IMR-90 (cell line): ENCODE data around the gene NRIP3. TPM values are rescaled to one million over a fixed set of nuclear protein-coding genes. Genes with fewer than 3 reads are reported as not detected.

Source experiments
- ATAC-seq: fragments of 200-7000 bp; cut with Tn5 transposase; 2 replicates; pipeline ENCODE4 v1.9.1; 2020; ENCODE audit warnings: low read depth, mild to moderate bottlenecking, moderate library complexity
- BruUV-seq: library from RNA; stranded (reverse); fragments of 400-500 nt; replicated peaks from 2 replicates; lab custom pipeline; 2021; lab: Mats Ljungman, UMichigan
- CTCF ChIA-PET: fragments of 300-600 bp; formaldehyde crosslinking; extraction: SDS; loops from one replicate; lab custom pipeline; 2021; ENCODE audit warnings: antibody characterized with exemption; lab: Yijun Ruan, JAX
- POLR2A ChIA-PET: fragments of 300-600 bp; sonication (Branson Sonifier 250); formaldehyde crosslinking; loops from one replicate; lab custom pipeline; 2022; ENCODE audit warnings: antibody characterized with exemption; ENCODE audit not compliant: unreplicated experiment; lab: Charles Lee
- DNase-seq: peaks from one replicate; pipeline ENCODE4 v3.0.0; 2013
- H2AFZ ChIP-seq: replicated peaks from 2 replicates; pipeline ENCODE3; 2013; ENCODE audit warnings: low read length, mild to moderate bottlenecking; ENCODE audit not compliant: poor library complexity
- H2AK5ac ChIP-seq: 2 replicates; pipeline ENCODE4 v1.6.1; 2013; ENCODE audit warnings: low read depth, low read length, inconsistent platforms
- H2AK9ac ChIP-seq: replicated peaks from 2 replicates; pipeline ENCODE3; 2013; ENCODE audit warnings: mild to moderate bottlenecking, low read depth, low read length, moderate library complexity; ENCODE audit not compliant: poor library complexity
- H2BK120ac ChIP-seq: 2 replicates; pipeline ENCODE4 v1.6.1; 2013; ENCODE audit warnings: low read depth, low read length, inconsistent platforms
- H2BK15ac ChIP-seq: 3 replicates; pipeline ENCODE4 v1.6.1; 2013; ENCODE audit warnings: low read depth, low read length, inconsistent platforms
- H2BK20ac ChIP-seq: 2 replicates; pipeline ENCODE4 v1.6.1; 2013; ENCODE audit warnings: low read depth, mild to moderate bottlenecking, inconsistent platforms, low read length, moderate library complexity
- H2BK5ac ChIP-seq: 2 replicates; pipeline ENCODE4 v1.6.1; 2013; ENCODE audit warnings: mild to moderate bottlenecking, low read depth, low read length, inconsistent platforms; ENCODE audit not compliant: poor library complexity, severe bottlenecking
- H3K14ac ChIP-seq: replicated peaks from 2 replicates; pipeline ENCODE4 v1.6.1; 2013; ENCODE audit warnings: low read depth, low read length, inconsistent platforms
- H3K18ac ChIP-seq: 2 replicates; pipeline ENCODE4 v1.6.1; 2013; ENCODE audit warnings: low read depth, low read length, control low read depth
- H3K23ac ChIP-seq: 2 replicates; pipeline ENCODE4 v1.6.1; 2013; ENCODE audit warnings: low read depth, low read length, inconsistent platforms
- H3K27ac ChIP-seq: 2 replicates; pipeline ENCODE4 v1.5.1; 2013; ENCODE audit warnings: mild to moderate bottlenecking, control low read depth, low read length; ENCODE audit not compliant: insufficient read depth
- H3K27me3 ChIP-seq: 2 replicates; pipeline ENCODE4 v1.6.1; 2013; ENCODE audit warnings: low read length; ENCODE audit not compliant: control insufficient read depth, insufficient read depth
- H3K36me3 ChIP-seq: 2 replicates; pipeline ENCODE4 v1.6.1; 2013; ENCODE audit warnings: low read length, mixed read lengths; ENCODE audit not compliant: control insufficient read depth, insufficient read depth
- H3K4ac ChIP-seq: 2 replicates; pipeline ENCODE4 v1.6.1; 2013; ENCODE audit warnings: low read depth, low read length, inconsistent platforms
- H3K4me1 ChIP-seq: 2 replicates; pipeline ENCODE4 v1.6.1; 2013; ENCODE audit warnings: low read length, mixed read lengths; ENCODE audit not compliant: control insufficient read depth, insufficient read depth
- H3K4me2 ChIP-seq: 2 replicates; pipeline ENCODE4 v1.6.1; 2013; ENCODE audit warnings: low read depth, mild to moderate bottlenecking, control low read depth, low read length, moderate library complexity
- H3K4me3 ChIP-seq: 2 replicates; pipeline ENCODE4 v1.5.1; 2013; ENCODE audit warnings: low read depth, mild to moderate bottlenecking, control low read depth, low read length, moderate library complexity; ENCODE audit not compliant: insufficient read depth
- H3K56ac ChIP-seq: 2 replicates; pipeline ENCODE4 v1.6.1; 2013; ENCODE audit warnings: low read length, inconsistent platforms; ENCODE audit not compliant: insufficient read depth; ENCODE audit errors: extremely low read depth
- H3K79me1 ChIP-seq, 2 experiments: 2 replicates each; pipeline ENCODE4 v1.6.1; 2013; ENCODE audit warnings: low read length in 2 of 2, inconsistent platforms in 1 of 2, low read depth in 1 of 2
- H3K9ac ChIP-seq: 2 replicates; pipeline ENCODE4 v1.6.1; 2013; ENCODE audit warnings: low read depth, low read length, control low read depth
- H3K9me1 ChIP-seq: 2 replicates; pipeline ENCODE4 v1.6.1; 2013; ENCODE audit warnings: low read length, inconsistent platforms; ENCODE audit not compliant: insufficient read depth
- H3K9me3 ChIP-seq: 2 replicates; pipeline ENCODE4 v1.6.1; 2013; ENCODE audit warnings: low read length; ENCODE audit not compliant: control insufficient read depth, insufficient read depth
- H4K20me1 ChIP-seq: 2 replicates; pipeline ENCODE4 v1.6.1; 2013; ENCODE audit warnings: low read length, inconsistent platforms; ENCODE audit not compliant: insufficient read depth
- H4K5ac ChIP-seq: 2 replicates; pipeline ENCODE4 v1.6.1; 2013; ENCODE audit warnings: mild to moderate bottlenecking, low read depth, low read length, control low read depth
- H4K8ac ChIP-seq, 2 experiments: 2 replicates each; pipeline ENCODE4 v1.6.1; 2013; ENCODE audit warnings: low read depth in 2 of 2, low read length in 2 of 2, control low read depth in 1 of 2, inconsistent platforms in 1 of 2
- H4K91ac ChIP-seq: 2 replicates; pipeline ENCODE4 v1.6.1; 2013; ENCODE audit warnings: low read depth, low read length, inconsistent platforms; ENCODE audit not compliant: insufficient read depth
- CEBPB ChIP-seq: IDR thresholded peaks from 2 replicates; pipeline ENCODE4 v1.6.1; 2012; ENCODE audit warnings: low read depth, low read length, improper control_type of control experiment
- ELK1 ChIP-seq: fragments of 150-350 bp; IDR thresholded peaks from 2 replicates; pipeline ENCODE4 v1.6.1; 2016; ENCODE audit warnings: low read depth, mild to moderate bottlenecking, low read length, moderate library complexity, borderline replicate concordance
- FOS ChIP-seq: fragments of 150-350 bp; IDR thresholded peaks from 2 replicates; pipeline ENCODE4 v1.6.1; 2016; ENCODE audit warnings: low read depth, low read length
- MAFK ChIP-seq: IDR thresholded peaks from 2 replicates; pipeline ENCODE4 v1.6.1; 2012; ENCODE audit warnings: low read depth, low read length, improper control_type of control experiment
- MAZ ChIP-seq: IDR thresholded peaks from 2 replicates; pipeline ENCODE4 v1.6.1; 2012; ENCODE audit warnings: low read depth, mild to moderate bottlenecking, low read length, improper control_type of control experiment, moderate library complexity, borderline replicate concordance
- NFE2L2 ChIP-seq: fragments of 150-350 bp; IDR thresholded peaks from 2 replicates; pipeline ENCODE4 v1.6.1; 2016; ENCODE audit warnings: low read depth, mild to moderate bottlenecking, low read length
- POLR2A ChIP-seq: IDR thresholded peaks from 2 replicates; pipeline ENCODE4 v1.6.1; 2012; ENCODE audit warnings: mild to moderate bottlenecking, low read depth, low read length
- RAD21 ChIP-seq: IDR thresholded peaks from 2 replicates; pipeline ENCODE4 v1.6.1; 2012; ENCODE audit warnings: low read length, improper control_type of control experiment
- SMC3 ChIP-seq: fragments of 150-350 bp; IDR thresholded peaks from 2 replicates; pipeline ENCODE4 v1.6.1; 2016; ENCODE audit warnings: low read depth, mild to moderate bottlenecking, antibody characterized with exemption, low read length, moderate library complexity
- USF2 ChIP-seq: fragments of 150-350 bp; IDR thresholded peaks from 2 replicates; pipeline ENCODE4 v1.6.1; 2017; ENCODE audit warnings: mild to moderate bottlenecking, antibody characterized with exemption, low read length, low read depth
- WGBS, 2 experiments: methylation state at CpG; one replicate each; pipeline versions ENCODE4 v1.1.5 to v1.1.7; 2013; ENCODE audit warnings: missing lambda C conversion rate in 2 of 2; ENCODE audit not compliant: insufficient read length in 1 of 2; ENCODE audit errors: extremely low coverage in 2 of 2; 5-methylcytosine and 5-hydroxymethylcytosine counted together
- dilution Hi-C: fragments of 300-500 bp; cut with HindIII; formaldehyde crosslinking; loops from one replicate; pipeline ENCODE4 v1.14.3; 2018; ENCODE audit warnings: low sequenced_read_pairs; ENCODE audit not compliant: unreplicated experiment
- in situ Hi-C: fragments of 300-500 bp; cut with MboI; formaldehyde crosslinking; loops from 3 replicates; pipeline ENCODE4 v1.14.3; 2019; ENCODE audit warnings: low sequenced_read_pairs, inconsistent platforms, mixed read lengths
- intact Hi-C: fragments of 100-400 bp; cut with micrococcal nuclease; formaldehyde crosslinking; loops from 2 replicates; pipeline ENCODE4 v1.10.0; 2022
- polyA plus RNA-seq, 3 experiments: library from polyadenylated mRNA; depleted of rRNA; stranded (reverse); fragments of >200 nt; gene quantifications; 2 replicates each; pipeline ENCODE4 v1.2.3, GENCODE V29; 2012; ENCODE audit warnings: low replicate concordance in 1 of 3
- total RNA-seq: library from RNA; depleted of rRNA; stranded (reverse); fragments of >200 nt; gene quantifications from 2 replicates; pipeline ENCODE4 v1.2.3, GENCODE V29; 2012

NRIP3 gene
- total and polyA plus RNA-seq, 2 of the 4 experiments (the other 2 are of a cell fraction): 11.5 to 43.6 TPM

GRCh38 chr11:8983552-8983951, 20.2 kb downstream of the NRIP3 start:
- in situ Hi-C loops: no loop called here
- Histone ChIP-seq H3K36me3 (peaks cover 5% of the 10 kb centered on the region), H3K56ac (no peak overlapping the region), H3K4me2 (no peak overlapping the region), H2AK5ac (no peak overlapping the region), H3K9me3 (no peaks in the 10 kb centered on the region), H4K91ac (no peak overlapping the region), H3K9ac (no peak overlapping the region), H2BK120ac (no peak overlapping the region), H3K9me1 (peaks cover under 1% of the 10 kb centered on the region; the same call in 1 of the 2 replicates), H2BK15ac (no peak overlapping the region), H3K23ac (no peak overlapping the region), H3K27ac (no peak overlapping the region), H3K79me1 (peaks cover under 1 to 2% of the 10 kb centered on the region in 2 experiments; a peak in 1 of 4 replicates), H3K18ac (no peak overlapping the region), H3K27me3 (no peaks in the 10 kb centered on the region), H3K14ac (no peak overlapping the region), H4K8ac (no peak overlapping the region), H4K5ac (no peak overlapping the region), H2BK5ac (no peak overlapping the region), H3K4ac (no peak overlapping the region), H2AFZ (no peak overlapping the region), H3K4me3 (no peak overlapping the region), H2BK20ac (no peak overlapping the region), H4K20me1 (no peaks in the 10 kb centered on the region), H3K4me1 (no peaks in the 10 kb centered on the region), H2AK9ac (no peak overlapping the region)
- ATAC-seq (no peak), DNase-seq (no peak)
- TF ChIP-seq FOS: no peak
- no peak for TF ChIP-seq RAD21
- TF ChIP-seq MAFK: no peak
- no peak for TF ChIP-seq SMC3
- TF ChIP-seq CEBPB: no peak
- TF ChIP-seq NFE2L2: no peak
- TF ChIP-seq USF2: no peak
- TF ChIP-seq POLR2A: no peak
- no peak for TF ChIP-seq MAZ
- TF ChIP-seq ELK1: no peak
- no CpG with 5 or more reads among the region's 2 CpGs for WGBS, 2 experiments
- no TSS peak for BruUV-seq
- intact Hi-C loops: no loop called here
- dilution Hi-C loops: no loop called here
- CTCF ChIA-PET: no interaction called here
- POLR2A ChIA-PET: no interaction called here
